ENCODE results near the gene FARP1. TPM values are rescaled to one million over a fixed set of nuclear protein-coding genes. Genes with fewer than 3 reads are reported as not detected.

The FARP1 gene
- total and polyA plus RNA-seq, 2 of the 13 experiments (the other 11 are each of a cell fraction or from before 2014, with no cell fraction given) = 70.6 to 126 TPM

DNA sequence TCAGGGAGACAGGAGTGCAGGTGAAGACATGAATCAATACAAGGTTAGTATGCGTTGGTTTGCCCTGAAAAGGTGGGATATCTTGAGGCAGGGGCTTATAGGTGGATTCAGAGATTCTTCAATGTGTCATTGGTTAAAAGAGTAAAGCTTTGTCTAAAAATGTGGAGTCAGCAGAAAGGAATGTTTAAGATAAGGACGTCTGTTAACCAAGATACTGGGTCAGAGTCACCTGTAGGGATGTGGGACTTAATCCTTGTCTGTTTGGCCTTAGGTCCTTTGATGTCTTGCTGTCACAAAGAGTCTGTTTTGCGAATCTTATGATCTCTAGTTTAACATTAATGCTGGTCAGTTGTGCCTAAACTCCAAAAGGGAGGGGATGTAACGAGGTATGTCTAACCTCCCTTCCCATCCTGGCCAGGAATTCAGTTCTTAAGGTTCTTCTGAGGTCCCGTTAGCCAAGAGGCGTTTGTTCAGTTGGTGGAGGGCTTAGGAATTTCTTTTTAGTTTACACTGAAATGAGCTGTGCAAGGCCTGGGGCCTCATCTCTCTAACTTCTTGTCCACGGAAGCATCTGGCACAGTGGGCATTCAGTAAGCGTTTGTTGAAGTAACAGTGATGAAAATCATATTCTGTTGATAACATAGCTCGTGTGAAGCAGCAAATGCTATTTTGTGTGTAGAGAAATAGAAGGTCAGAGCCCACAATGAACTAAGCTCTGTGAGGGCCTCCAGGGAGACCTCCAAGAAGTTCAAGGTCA lies 130.4 kb downstream of the FARP1 start (continued):
- TF ChIP-seq HNF4G (IDR thresholded peaks at IDR 0.05; ENCODE audit: borderline replicate concordance, low read depth, low read length) = peak; percentile 11; the same call in 1 of the 2 replicates
- TF ChIP-seq HNF4G (CRISPR knock-in tag; IDR thresholded peaks at IDR 0.05; ENCODE audit: borderline replicate concordance, low read depth) = no peak; the same call in 1 of the 2 replicates
- TF ChIP-seq, protein P1, sequence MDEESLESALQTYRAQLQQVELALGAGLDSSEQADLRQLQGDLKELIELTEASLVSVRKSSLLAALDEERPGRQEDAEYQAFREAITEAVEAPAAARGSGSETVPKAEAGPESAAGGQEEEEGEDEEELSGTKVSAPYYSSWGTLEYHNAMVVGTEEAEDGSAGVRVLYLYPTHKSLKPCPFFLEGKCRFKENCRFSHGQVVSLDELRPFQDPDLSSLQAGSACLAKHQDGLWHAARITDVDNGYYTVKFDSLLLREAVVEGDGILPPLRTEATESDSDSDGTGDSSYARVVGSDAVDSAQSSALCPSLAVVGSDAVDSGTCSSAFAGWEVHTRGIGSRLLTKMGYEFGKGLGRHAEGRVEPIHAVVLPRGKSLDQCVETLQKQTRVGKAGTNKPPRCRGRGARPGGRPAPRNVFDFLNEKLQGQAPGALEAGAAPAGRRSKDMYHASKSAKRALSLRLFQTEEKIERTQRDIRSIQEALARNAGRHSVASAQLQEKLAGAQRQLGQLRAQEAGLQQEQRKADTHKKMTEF (CRISPR knock-in tag; IDR thresholded peaks at IDR 0.05) = no peak
- no peak for TF ChIP-seq ZNF629 (CRISPR knock-in tag; conservative IDR thresholded peaks at IDR 0.05)
- no peak for TF ChIP-seq ZNF598 (CRISPR knock-in tag; IDR thresholded peaks at IDR 0.05; ENCODE audit: borderline replicate concordance)
- no peak for TF ChIP-seq MTA3 (CRISPR knock-in tag; IDR thresholded peaks at IDR 0.05)
- no peak for TF ChIP-seq ZNF530 (CRISPR knock-in tag; IDR thresholded peaks at IDR 0.05; ENCODE audit: low read depth)
- TF ChIP-seq ZNF547 (CRISPR knock-in tag; IDR thresholded peaks at IDR 0.05) = no peak
- no peak for TF ChIP-seq CENPX (CRISPR knock-in tag; IDR thresholded peaks at IDR 0.05)
- TF ChIP-seq ZNF703 (CRISPR knock-in tag; IDR thresholded peaks at IDR 0.05; ENCODE audit: borderline replicate concordance) = no peak
- TF ChIP-seq MYPOP (CRISPR knock-in tag; IDR thresholded peaks at IDR 0.05) = no peak
- TF ChIP-seq ZNF331 (CRISPR knock-in tag; IDR thresholded peaks at IDR 0.05) = no peak
- peak; percentile 4; the same call in 1 of the 2 replicates for TF ChIP-seq TFDP1 (CRISPR knock-in tag; IDR thresholded peaks at IDR 0.05; ENCODE audit: borderline replicate concordance)
- TF ChIP-seq ATRX (CRISPR knock-in tag; IDR thresholded peaks at IDR 0.05; ENCODE audit: borderline replicate concordance) = no peak
- TF ChIP-seq SP4 (CRISPR knock-in tag; IDR thresholded peaks at IDR 0.05) = no peak
- peak; percentile 73 for TF ChIP-seq RARA (CRISPR knock-in tag; IDR thresholded peaks at IDR 0.05)
- TF ChIP-seq ZNF180 (CRISPR knock-in tag; IDR thresholded peaks at IDR 0.05; ENCODE audit: borderline replicate concordance, low read depth) = no peak
- TF ChIP-seq MIER3 (CRISPR knock-in tag; IDR thresholded peaks at IDR 0.05; ENCODE audit: borderline replicate concordance) = no peak
- TF ChIP-seq FOXA3 (CRISPR knock-in tag; IDR thresholded peaks at IDR 0.05) = peak; percentile 61
- no peak for TF ChIP-seq DNMT3B (CRISPR knock-in tag; conservative IDR thresholded peaks at IDR 0.05)
- TF ChIP-seq NFIC (IDR thresholded peaks at IDR 0.05; ENCODE audit: low read length) = no peak; the same call in 1 of the 2 replicates
- no peak for TF ChIP-seq ZMAT5 (CRISPR knock-in tag; IDR thresholded peaks at IDR 0.05; ENCODE audit: borderline replicate concordance, low read depth)
- no peak for TF ChIP-seq ZBTB25 (CRISPR knock-in tag; IDR thresholded peaks at IDR 0.05)
- TF ChIP-seq ZFP1 (CRISPR knock-in tag; IDR thresholded peaks at IDR 0.05) = no peak

Data from HepG2 (cell line).